ENCODE measurements around the gene SLC6A9.

Gene SLC6A9

GRCh38 chr1:44029911-44030604, 1.2 kb downstream of the SLC6A9 start:
- DNase-seq (ENCODE audit: low read depth in 4 of 4, low spot score in 1 of 4): peak; percentile 67 to 87 (median 74)

GRCh38 chr1:44029260-44029910, 1.9 kb downstream of the SLC6A9 start:
- DNase-seq (ENCODE audit: low read depth in 4 of 4, low spot score in 1 of 4): no peak

- DNase-seq (ENCODE audit: low read depth in 4 of 4, low spot score in 1 of 4): no peak
These were observed 3.9 kb downstream of the SLC6A9 start for GRCh38 chr1:44027320-44027719.

GRCh38 chr1:44025816-44026215, 5.4 kb downstream of the SLC6A9 start:
- DNase-seq (ENCODE audit: low read depth in 4 of 4, low spot score in 1 of 4): no peak

GRCh38 chr1:44024903-44025525, 6.2 kb downstream of the SLC6A9 start:
- DNase-seq (ENCODE audit: low read depth in 4 of 4, low spot score in 1 of 4): no peak

- DNase-seq (ENCODE audit: low read depth in 4 of 4, low spot score in 1 of 4): no peak
These were observed 7.0 kb downstream of the SLC6A9 start for GRCh38 chr1:44024031-44024902.

GRCh38 chr1:44021581-44022321, 9.5 kb downstream of the SLC6A9 start:
- DNase-seq (ENCODE audit: low read depth in 4 of 4, low spot score in 1 of 4): no peak

GRCh38 chr1:44021156-44021555, 10.1 kb downstream of the SLC6A9 start:
- no peak for DNase-seq (ENCODE audit: low read depth in 4 of 4, low spot score in 1 of 4)

- no peak for DNase-seq (ENCODE audit: low read depth in 4 of 4, low spot score in 1 of 4)
These were observed 10.8 kb downstream of the SLC6A9 start for GRCh38 chr1:44020464-44020863.

- no peak for DNase-seq (ENCODE audit: low read depth in 4 of 4, low spot score in 1 of 4)
These were observed 11.8 kb downstream of the SLC6A9 start for GRCh38 chr1:44019466-44019948.

GRCh38 chr1:44016890-44017400, 14.3 kb downstream of the SLC6A9 start:
- DNase-seq (ENCODE audit: low read depth in 4 of 4, low spot score in 1 of 4): no peak

- no peak for DNase-seq (ENCODE audit: low read depth in 4 of 4, low spot score in 1 of 4)
These were observed 15.0 kb downstream of the SLC6A9 start for GRCh38 chr1:44016041-44016889.

GRCh38 chr1:44015206-44015605, 16.1 kb downstream of the SLC6A9 start:
- no peak for DNase-seq (ENCODE audit: low read depth in 4 of 4, low spot score in 1 of 4)

GRCh38 chr1:44014365-44015104, 16.7 kb downstream of the SLC6A9 start:
- DNase-seq (ENCODE audit: low read depth in 4 of 4, low spot score in 1 of 4): no peak

- no peak for DNase-seq (ENCODE audit: low read depth in 4 of 4, low spot score in 1 of 4)
These were observed 17.3 kb downstream of the SLC6A9 start for GRCh38 chr1:44013949-44014348.

GRCh38 chr1:44012941-44013609, 18.2 kb downstream of the SLC6A9 start:
- DNase-seq (ENCODE audit: low read depth in 4 of 4, low spot score in 1 of 4): no peak

- no peak for DNase-seq (ENCODE audit: low read depth in 4 of 4, low spot score in 1 of 4)
These were observed 18.9 kb downstream of the SLC6A9 start for GRCh38 chr1:44012404-44012803.

- DNase-seq (ENCODE audit: low read depth in 4 of 4, low spot score in 1 of 4): no peak
These were observed 20.3 kb downstream of the SLC6A9 start for GRCh38 chr1:44010935-44011471.

Data from stimulated activated CD4-positive, alpha-beta T cell treated with anti-CD3 and anti-CD28 coated beads, Interleukin-1b, Interleukin-23, amount 100 ng/mL, for 24 hours (primary cell).